Stimulated activated CD8-positive, alpha-beta memory T cell treated with anti-CD3 and anti-CD28 coated beads, Interleukin-7, amount 100 ng/mL, for 1 hour (primary cell): ENCODE results near the gene HCN3.
"Not testable (repeated sequence)": the region's sequence is repeated elsewhere in the genome, so short reads cannot be mapped to it uniquely, and the experiment has no call there.

Source experiments
- DNase-seq, 2 donors: peaks; one replicate each; pipeline ENCODE4 v3.0.0-alpha.2; 2020; ENCODE audit warnings: low read depth in 2 of 2

Gene HCN3

DNA sequence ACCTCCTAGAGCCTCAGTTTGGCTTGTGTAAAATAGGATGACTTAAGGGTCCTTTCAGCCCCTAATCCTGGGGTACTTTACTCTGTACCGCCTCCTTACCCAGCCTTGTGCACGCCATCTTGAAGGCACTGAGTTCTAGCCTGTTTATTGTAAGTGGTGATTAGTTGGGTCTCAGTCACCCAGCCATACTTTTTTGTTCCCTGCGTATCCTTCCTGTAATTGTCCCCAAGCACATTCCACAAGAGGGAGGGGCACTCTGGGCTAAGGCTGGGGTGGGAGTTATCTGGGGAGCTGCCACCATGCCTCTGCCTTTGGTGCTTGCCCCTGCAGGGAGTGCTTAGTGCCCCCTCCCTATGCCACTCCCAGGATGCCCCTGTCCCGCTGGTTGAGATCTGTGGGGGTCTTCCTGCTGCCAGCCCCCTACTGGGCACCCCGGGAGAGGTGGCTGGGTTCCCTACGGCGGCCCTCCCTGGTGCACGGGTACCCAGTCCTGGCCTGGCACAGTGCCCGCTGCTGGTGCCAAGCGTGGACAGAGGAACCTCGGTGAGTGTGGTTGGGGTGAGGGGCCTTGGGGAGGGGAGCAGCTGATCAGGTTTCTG is 32.3 kb downstream of the HCN3 start:
- no peak for DNase-seq

DNA sequence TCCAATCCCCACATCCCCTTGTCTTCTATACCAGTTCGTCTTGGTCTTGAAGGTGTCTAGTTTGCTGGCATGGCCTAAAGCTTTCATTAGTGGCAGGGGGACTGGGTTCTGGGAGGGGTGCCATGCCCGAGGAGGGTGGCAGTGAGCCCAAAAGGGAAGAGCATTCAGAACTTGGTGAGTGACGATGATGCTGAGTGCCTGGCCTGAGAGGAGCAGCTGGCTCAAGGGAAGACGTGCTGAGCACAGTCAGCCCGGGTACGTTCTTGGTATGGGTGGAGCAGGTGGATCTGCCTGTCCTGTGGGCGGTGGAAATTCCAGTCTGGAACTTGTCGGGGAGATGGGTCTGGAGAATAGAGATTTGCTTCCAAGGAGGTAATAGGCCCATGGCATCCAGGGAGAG is 36.0 kb downstream of the HCN3 start:
- no peak for DNase-seq

DNA sequence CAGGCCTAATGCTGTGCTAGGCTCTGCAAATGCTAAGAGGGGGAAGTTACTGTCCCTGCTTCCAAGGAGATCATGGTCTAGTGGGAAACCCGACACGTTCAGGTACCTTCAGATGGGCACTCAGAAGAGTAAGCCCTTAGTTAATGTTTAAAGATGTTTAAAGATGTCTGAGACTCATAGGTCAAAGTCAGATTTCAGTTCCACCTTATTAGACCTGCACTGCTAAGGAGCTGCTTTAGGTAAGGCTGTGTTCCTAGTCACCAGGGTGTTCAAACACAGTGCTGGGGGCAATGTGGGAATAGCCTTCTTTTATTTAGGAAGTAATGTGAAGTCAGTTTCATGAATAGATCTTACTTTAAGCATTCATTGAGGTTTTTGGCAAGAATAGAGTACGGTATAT is 39.7 kb downstream of the HCN3 start:
- DNase-seq, result no peak

DNA sequence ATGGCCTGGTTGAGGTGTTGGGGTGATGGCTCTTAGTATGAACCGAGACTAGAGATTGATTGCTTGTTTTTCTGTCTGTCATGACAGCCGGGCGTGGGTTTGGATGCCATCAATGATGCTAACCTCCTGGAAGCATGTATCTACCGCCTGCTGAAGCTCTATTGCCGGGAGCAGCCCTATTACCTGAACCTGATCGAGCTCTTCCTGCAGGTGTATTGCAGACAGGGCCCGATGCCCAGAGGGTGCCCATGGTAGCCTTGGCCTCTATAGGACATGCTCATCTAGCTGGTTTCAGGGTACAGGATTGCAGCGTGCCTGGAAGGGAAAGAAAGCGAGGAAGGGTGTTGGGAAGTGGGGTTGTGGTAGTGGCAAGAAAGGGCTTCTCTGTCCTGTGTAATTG is 40.8 kb downstream of the HCN3 start:
- DNase-seq, result no peak

DNA sequence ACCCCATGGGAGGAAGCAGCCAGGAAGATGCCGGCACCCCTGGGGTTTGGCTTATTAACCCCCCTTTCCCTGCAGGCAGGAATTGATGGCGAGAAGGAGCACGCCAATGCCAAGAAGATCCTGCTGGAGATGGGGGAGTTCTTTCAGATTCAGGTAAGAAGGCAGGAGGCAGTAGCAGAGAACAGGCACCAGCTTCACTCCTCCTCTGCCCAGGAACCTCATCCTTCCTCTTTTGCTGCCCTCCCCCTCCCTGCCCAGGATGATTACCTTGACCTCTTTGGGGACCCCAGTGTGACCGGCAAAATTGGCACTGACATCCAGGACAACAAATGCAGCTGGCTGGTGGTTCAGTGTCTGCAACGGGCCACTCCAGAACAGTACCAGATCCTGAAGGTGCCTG is 42.3 kb downstream of the HCN3 start:
- no peak for DNase-seq

DNA sequence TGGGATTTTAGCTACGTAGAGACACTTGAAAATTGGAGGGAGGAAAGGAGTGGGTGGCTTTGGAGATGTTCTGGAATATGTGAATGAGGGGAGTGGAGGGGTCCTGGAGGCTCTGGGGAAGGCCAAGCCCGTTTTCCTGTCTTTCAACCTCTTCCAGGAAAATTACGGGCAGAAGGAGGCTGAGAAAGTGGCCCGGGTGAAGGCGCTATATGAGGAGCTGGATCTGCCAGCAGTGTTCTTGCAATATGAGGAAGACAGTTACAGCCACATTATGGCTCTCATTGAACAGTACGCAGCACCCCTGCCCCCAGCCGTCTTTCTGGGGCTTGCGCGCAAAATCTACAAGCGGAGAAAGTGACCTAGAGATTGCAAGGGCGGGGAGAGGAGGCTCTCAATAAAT is 43.0 kb downstream of the HCN3 start:
- no peak for DNase-seq

DNA sequence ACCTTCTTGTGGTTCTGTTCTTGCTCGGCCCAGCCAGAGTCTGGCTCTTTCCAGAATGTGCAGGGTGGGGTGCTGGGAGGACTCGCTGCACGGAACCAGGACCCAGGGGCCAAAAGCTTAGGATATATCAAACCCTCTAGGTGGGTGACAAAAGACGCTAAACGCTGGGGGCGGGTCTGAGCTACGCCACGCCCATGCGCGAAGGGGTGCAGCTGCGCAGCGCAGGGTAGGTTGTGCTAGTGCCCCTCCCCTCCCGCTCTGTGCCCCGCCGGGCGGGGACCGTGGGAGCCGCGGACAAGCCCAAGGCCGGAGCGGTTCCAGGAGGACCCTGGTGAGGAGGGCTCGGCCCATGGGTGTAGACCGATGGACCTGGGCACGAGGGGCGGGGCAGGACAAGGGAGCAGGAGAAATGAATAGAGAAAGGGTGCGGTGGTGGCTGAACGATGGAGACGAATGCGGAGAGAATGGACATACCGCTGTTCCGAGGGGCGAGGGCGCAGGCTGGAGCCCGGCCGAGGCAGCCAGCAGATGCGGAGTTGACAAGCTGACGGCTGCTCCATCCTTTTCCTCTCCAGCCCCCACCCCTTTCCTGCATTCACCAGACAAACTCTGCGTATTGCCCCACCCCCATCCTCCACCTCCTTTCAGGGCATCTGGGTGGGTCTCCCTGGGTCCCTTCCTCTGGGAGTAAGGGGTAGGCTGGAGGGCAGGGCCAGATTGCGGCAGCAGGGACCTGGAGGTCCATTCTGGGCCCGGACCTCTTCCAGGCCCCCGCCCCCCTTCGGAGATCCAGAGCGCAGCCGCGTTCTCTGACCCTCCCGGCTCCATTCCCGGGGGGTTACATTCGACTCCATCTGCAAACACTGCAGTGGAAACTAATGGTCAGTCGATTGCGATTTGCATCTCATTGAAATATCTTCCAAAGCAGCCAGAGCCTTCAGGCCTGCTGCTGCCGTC is 43.7 kb downstream of the HCN3 start, which contains the start of gene RUSC1:
TSS of gene RUSC1 (plus strand) at position 234 of the 957 bp plus-strand sequence. CDS start 880 bp downstream, outside the sequence.
- DNase-seq, result peak; percentile 49 to 52

DNA sequence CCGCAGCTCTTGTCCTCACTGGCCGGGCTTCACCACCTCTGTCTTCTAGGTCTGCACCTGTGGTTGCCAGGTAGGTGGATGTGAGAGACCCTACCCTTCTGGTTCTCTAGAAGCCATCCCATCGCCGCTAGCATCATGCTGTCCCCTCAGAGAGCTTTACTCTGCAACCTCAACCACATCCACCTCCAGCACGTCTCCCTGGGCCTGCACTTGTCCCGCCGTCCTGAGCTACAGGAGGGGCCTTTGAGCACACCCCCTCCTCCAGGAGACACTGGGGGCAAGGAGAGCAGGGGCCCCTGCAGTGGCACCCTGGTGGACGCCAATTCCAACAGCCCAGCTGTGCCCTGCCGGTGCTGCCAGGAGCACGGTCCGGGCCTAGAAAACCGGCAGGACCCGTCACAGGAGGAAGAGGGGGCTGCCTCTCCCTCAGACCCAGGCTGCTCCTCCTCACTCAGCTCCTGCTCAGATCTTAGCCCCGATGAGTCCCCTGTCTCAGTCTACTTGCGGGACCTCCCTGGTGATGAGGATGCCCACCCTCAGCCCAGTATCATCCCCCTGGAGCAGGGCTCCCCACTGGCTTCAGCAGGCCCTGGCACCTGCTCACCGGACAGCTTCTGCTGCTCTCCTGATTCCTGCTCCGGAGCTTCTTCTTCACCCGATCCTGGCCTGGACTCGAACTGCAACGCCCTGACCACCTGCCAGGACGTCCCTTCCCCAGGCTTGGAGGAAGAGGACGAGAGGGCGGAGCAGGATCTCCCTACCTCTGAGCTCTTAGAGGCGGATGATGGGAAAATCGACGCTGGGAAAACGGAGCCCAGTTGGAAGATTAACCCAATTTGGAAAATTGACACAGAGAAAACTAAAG is 44.6 kb downstream of the HCN3 start:
- DNase-seq, result no peak

DNA sequence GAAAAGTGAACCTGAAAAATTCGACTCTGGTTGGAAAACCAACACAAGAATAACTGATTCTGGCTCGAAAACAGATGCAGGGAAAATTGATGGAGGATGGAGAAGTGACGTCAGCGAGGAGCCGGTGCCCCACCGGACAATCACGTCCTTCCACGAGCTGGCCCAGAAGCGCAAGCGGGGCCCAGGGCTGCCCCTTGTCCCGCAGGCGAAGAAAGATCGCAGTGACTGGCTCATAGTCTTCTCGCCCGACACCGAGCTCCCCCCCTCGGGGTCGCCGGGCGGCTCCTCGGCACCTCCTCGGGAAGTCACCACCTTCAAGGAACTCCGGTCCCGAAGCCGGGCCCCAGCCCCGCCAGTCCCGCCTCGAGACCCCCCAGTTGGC is 45.3 kb downstream of the HCN3 start:
- no peak for DNase-seq

DNA sequence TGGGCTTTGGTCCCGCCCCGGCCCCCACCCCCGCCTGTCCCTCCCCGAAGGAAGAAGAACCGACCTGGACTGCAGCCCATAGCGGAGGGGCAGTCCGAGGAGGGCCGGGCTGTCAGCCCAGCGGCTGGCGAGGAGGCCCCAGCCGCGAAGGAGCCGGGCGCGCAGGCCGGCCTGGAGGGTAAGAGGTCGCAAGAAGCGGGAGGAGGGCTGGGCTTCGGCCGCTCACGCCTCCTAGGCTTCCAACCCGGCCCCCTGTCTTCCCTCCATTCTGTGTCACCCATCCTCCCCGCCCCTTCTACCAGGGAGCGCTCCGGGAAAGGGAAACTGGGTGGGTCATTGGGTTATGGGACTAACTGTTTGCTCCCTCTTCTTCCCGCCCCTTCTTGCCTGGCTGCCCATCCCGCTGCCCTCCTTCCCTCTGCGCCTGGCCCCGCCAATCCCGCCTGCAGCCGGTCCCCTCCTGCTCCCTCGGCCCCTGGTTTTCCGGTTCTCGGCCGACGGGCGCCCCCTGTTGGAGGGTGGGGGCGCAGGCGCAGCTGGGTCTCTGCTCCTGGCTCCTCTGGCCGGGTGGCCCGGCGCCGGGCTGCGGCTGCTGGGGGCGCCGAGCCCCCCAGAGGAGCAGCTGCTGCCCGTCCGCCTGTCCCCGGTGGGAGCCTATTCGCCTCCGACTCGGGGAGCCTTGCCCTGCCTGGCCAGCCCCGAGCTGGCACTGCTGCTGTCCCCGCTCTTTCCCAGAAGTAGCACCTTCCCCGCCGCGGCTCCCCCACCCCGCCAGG is 45.9 kb downstream of the HCN3 start:
- DNase-seq, result peak; percentile 70 to 76

DNA sequence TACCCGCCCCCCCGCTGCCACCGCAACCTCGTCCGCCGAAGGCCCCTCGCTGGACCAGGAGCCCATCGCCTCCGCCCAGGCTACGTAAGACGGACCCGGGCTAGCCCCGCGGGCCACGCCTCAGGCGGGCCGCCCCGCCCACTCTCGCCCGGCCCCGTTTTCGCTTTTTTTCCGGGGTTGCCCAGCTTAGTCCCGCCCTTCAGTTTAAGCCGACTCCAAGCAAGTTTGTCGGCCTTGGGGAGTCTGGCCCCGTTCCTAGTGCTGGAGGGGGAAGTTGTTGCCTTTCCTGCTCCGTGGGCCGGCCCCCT is 46.4 kb downstream of the HCN3 start:
- DNase-seq, result peak; percentile 71 to 73

DNA sequence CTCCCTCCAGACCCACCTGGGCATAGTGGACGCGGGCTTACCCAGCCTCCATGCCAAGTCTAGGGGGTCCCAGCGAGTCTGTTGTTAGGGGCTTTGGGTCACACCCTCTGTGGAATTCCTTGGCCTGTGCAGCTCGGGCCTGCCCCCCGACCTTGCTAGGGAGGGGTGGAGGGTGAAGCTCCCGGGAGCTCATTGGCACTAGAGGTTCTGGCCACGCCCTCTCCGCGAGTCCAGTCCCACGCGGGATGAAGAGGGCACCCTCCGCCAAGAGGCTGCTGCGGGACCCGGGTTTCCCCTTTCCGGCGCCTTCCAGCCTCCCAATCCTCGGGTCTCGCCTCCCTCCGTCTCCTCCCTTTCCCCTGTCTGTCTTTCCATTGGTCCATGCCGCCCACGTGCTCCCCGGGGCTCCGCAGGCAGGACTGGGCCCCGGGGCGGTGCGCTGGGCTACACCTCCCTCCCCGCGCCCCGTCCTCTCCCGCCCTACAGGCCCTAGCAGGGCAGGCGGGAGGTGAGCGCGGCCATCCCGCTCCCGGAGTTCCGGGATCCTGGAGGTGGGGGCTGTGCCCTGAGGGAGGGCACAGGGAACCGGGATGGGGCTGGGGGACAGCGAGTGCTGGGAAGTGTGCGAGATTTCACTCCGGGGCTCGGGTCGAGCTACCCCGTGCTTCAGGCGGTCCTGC is 46.9 kb downstream of the HCN3 start:
- peak; percentile 58 to 65 for DNase-seq

DNA sequence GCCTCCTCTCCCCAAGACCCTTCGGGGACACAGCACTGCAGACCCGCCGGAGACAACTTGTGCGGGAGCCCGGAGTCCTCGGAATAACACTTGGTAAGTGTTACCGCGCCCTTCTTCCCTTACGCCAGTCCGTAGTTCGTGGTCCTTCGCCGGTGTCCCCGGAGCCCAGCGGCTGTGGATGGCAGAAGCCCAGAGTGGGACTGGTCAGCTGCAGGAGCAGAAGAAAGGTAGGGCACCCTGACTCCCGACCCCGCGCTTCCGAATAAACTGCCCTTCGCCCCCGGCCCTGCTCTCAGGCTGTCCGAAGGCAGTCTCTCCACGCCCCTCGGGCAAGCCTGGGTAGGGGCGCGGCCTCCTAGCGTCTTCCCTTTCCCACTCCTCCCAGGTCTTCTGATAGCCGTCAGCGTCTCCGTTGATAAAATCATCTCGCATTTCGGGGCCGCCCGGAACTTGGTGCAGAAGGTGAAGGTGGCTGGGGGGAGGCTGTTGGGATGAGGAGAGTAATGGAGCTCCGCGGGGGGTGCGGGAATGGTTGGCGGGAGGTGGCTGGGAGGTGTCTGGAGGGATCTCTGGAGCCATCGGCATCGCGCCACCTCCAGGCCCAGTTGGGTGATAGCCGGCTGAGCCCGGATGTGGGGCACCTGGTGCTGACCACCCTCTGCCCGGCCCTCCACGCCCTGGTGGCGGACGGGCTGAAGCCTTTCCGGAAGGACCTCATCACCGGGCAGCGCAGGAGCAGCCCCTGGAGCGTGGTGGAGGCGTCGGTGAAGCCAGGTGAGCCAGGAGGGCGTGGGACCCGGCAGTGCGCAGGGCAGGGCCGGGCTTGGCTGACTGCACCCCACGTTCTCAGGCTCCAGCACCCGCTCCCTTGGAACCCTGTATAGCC is 47.7 kb downstream of the HCN3 start:
- no peak for DNase-seq

DNA sequence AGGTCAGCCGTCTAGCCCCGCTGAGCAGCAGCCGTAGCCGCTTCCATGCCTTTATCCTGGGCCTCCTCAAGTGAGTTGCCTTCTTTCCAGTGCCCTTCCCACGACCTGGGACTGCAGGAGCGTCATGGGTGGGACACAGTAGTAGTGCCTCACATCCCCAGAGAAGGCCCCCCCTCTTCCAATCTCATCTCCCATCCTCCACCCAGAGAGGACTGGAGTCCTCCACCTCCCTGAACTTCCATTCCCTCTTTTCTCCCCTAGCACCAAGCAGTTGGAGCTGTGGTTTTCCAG is 48.3 kb downstream of the HCN3 start:
- no peak for DNase-seq

DNA sequence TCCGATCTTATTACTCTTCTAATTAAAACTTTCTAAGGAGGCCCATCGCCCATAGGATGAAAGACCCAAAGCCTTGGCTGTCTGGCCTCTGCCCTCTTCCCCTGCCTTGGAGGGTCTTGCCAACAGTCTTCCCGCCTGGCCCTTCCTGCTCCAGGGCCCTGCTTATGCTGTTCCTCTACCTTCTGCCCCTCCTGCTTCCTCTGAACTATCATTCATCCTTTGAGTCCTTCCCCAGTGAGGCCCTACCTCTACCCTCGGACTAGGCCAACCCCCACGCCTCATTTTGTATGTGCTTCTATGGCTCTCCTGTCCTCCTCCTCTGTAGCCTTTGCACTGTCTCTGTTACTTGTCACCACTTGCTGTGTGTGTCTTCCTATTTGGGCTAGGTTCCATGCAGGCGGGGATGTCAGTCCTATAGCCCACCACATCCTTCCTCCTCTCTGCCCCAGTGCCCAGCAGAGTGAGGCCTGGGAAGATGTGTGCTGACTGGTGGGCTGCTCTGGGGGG is 48.8 kb downstream of the HCN3 start:
- no peak for DNase-seq

DNA sequence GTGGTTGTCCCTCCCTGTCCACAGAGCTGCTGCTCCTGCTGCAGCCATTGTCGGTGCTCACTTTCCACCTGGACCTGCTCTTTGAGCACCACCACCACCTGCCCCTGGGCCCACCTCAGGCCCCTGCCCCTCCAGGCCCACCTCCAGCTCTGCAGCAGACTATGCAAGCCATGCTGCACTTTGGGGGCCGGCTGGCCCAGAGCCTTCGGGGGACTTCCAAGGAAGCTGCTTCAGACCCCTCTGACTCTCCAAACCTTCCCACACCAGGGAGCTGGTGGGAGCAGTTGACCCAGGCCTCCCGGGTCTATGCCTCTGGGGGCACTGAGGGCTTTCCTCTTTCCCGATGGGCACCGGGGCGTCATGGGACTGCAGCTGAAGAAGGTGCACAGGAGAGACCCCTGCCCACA is 49.4 kb downstream of the HCN3 start:
- no peak for DNase-seq

DNA sequence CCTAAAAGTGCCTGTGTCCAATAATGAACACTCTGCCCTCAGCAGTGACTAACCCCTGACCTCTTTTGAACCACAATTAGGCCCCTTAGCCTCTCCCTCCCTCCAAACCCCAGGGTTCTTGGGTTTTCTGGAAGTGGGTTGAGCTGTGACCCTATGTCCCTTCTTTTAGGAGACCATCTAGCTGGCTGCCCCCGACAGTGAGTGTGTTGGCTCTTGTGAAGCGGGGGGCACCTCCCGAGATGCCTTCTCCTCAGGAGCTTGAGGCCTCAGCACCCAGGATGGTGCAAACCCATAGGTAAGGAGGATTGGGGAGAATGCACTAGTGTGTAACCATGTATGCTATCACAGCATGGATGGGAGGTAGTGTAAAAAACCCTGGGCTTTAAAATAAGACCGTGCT is 50.7 kb downstream of the HCN3 start:
- no peak for DNase-seq

DNA sequence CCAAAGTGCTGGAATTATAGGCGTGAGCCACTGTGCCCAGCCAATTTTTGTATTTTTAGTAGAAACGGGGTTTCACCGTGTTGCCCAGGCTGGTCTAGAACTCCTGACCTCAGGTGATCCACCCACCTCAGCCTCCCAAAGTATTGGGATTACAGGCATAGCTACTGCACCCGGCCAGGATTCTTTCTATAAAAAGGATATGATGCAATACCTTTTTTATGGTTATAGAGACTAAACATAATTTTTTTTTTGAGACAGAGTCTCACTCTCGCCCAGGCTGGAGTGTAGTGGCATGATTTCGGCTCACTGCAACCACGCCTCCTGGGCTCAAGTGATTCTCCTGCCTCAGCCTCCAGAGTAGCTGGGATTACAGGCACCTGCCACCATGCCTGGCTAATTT is 51.6 kb downstream of the HCN3 start:
- not testable (repeated sequence) for DNase-seq

DNA sequence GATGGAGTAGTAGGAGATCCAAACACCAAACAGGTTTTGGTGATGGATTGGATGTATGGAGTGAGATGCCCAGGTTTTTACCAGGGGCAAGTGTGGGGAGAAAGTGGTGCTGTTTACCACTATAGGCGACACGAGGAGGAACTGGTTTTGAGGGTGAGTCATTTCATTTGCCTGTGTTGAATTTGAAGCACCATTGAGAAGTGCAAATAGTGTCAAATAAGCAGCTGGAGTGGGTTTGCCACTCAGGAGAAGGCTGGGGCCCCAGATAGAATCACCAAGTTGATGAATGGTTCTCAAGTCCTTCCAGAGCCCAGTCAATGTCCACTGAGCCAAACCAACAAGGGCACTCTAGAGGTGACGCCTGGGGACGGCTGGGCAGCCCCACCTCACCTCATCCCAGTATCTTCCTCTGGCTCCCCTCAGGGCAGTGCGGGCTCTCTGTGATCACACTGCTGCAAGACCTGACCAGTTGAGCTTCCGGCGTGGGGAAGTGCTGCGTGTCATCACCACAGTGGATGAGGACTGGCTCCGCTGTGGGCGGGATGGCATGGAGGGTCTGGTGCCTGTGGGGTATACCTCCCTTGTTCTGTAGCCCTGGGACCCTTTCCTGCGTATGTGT is 52.8 kb downstream of the HCN3 start:
- DNase-seq, result no peak

DNA sequence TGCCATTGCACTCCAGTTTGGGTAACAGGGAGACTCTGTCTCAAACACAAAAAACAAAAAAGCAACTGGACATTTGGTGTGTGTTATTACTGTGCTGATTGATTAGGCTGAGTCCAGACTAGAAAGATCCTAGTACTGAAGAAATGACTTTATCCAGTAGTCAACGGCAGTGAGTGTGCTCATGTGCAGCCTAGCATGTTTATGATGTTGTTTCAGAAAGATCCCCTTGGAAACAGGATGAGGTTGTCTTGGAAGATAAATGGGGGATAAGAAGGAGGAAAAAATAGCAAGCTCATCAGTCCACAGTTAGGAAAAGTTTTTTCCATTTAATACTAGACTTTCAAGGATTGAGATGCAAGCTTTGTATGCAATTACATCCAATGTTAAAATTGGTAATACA is 57.7 kb downstream of the HCN3 start:
- DNase-seq, result no peak
